Tibial nerve (tissue), 4 donors: ENCODE data around the gene DISC1. TPM values are rescaled to one million over a fixed set of nuclear protein-coding genes. Genes with fewer than 3 reads are reported as not detected.

Experiments
- DNase-seq, 2 donors: peaks; one replicate each; pipeline ENCODE4 v3.0.0-alpha.2; 2019; ENCODE audit warnings: low spot score in 2 of 2
- H3K27ac ChIP-seq, 4 donors: fragments of 200-600 bp; sonication (generic) in 3 of 4; one replicate each; pipeline ENCODE4 v1.5.1; 2017 to 2019; ENCODE audit warnings: mild to moderate bottlenecking in 1 of 4
- H3K27me3 ChIP-seq, 2 donors: fragments of 200-600 bp; sonication (generic) in 1 of 2; one replicate each; pipeline versions ENCODE4 v1.5.1 to v1.6.0; 2017 to 2019
- H3K36me3 ChIP-seq, 3 donors: fragments of 200-600 bp; sonication (generic); one replicate each; pipeline ENCODE4 v1.5.1; 2018 to 2019
- H3K4me1 ChIP-seq, 4 donors: fragments of 200-600 bp; sonication (generic) in 3 of 4; one replicate each; pipeline ENCODE4 v1.5.1; 2017 to 2019
- H3K4me3 ChIP-seq, 4 donors: fragments of 200-600 bp; sonication (generic) in 3 of 4; one replicate each; pipeline ENCODE4 v1.5.1; 2017 to 2019; ENCODE audit warnings: mild to moderate bottlenecking in 1 of 4, moderate library complexity in 1 of 4
- H3K9me3 ChIP-seq, 4 donors: fragments of 200-600 bp; sonication (generic) in 3 of 4; one replicate each; pipeline ENCODE4 v1.5.1; 2017 to 2019
- CTCF ChIP-seq, 5 experiments: fragments of 200-600 bp in 3 of 5; fragments of 450-650 bp in 2 of 5; sonication (generic) in 3 of 5; IDR thresholded peaks; one replicate each; pipeline ENCODE4 v1.5.1; 2016 to 2019; ENCODE audit warnings: antibody characterized with exemption in 5 of 5, mild to moderate bottlenecking in 3 of 5, moderate library complexity in 2 of 5
- EP300 ChIP-seq, 2 donors: sonication (generic); formaldehyde crosslinking; IDR thresholded peaks; one replicate each; pipeline ENCODE4 v1.6.1; 2017; ENCODE audit warnings: antibody characterized with exemption in 2 of 2, mild to moderate bottlenecking in 1 of 2
- POLR2A ChIP-seq, 2 donors: fragments of 450-650 bp; IDR thresholded peaks; one replicate each; pipeline ENCODE4 v1.6.1; 2017; ENCODE audit warnings: antibody characterized with exemption in 2 of 2, mild to moderate bottlenecking in 2 of 2, moderate library complexity in 2 of 2
- WGBS, 2 donors: methylation state at CpG; one replicate each; pipeline ENCODE4 v1.1.5; 2018; 5-methylcytosine and 5-hydroxymethylcytosine counted together
- total RNA-seq, 4 donors: library from RNA; depleted of rRNA; stranded (reverse); fragments of >200 nt; gene quantifications; one replicate each; pipeline ENCODE4 v1.1.0, GENCODE V29; 2016

The DISC1 gene
- total RNA-seq, 4 donors from 2014 or later = 29.9 to 39.0 (median 32.7) TPM

- H3K27ac ChIP-seq = no peak overlapping the region
- no peak for TF ChIP-seq EP300 (IDR thresholded peaks at IDR 0.05)
- TF ChIP-seq POLR2A (IDR thresholded peaks at IDR 0.05) = no peak
- no peak for TF ChIP-seq CTCF (IDR thresholded peaks at IDR 0.05)
- WGBS, 2 donors = 89 to 90% methylated on average over 3 of the region's 3 CpGs
- H3K4me1 ChIP-seq = no peaks in the 10 kb centered on the region
- H3K4me3 ChIP-seq = no peak overlapping the region
- DNase-seq = no peak
- H3K9me3 ChIP-seq = peaks cover 0 to 11% (median 0%) of the 10 kb centered on the region in 4 donors
- H3K27me3 ChIP-seq = no peaks in the 10 kb centered on the region
- H3K36me3 ChIP-seq = peaks cover 0 to 3% (median 0%) of the 10 kb centered on the region in 3 donors
These were observed 90.3 kb downstream of the DISC1 start for GRCh38 chr1:231716879-231717278.

DNA sequence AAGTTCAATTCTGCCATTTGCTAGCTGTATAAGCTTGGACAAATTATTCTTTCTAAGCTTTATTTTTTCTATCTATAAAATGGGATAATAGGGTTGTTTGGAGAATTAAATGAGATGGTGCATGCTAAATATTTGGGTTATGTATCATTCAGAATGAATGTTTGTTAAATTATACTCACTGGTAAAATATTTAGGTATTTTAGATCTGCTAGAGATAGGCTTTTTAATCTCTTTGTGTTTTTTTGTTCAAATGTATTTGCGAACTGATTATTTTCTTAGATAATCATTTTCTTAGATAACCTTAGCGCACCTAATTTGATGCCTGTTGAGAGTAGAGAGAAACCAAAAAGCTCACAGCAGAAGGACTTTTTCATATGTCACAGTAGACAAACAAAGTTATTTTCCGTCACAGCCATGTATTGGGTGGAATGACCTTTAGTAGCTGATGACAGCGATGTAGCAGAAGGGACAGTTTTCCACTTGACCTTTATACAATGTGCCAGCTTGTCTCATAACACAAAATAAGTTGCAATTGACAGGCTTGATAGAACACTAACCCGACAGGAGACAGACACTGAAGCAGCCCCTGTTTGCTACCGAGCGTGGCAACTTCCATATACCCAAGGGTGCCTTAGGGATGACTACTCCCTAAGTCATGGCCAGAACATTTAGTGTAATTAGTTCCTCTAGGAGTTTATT is 93.0 kb downstream of the DISC1 start:
- Histone ChIP-seq H3K36me3 (peaks cover 0 to 7% (median 0%) of the 10 kb centered on the region in 3 donors), H3K4me3 (no peak overlapping the region), H3K27ac (no peak overlapping the region), H3K4me1 (no peaks in the 10 kb centered on the region), H3K27me3 (no peaks in the 10 kb centered on the region), H3K9me3 (no peaks in the 10 kb centered on the region)
- TF ChIP-seq EP300 (IDR thresholded peaks at IDR 0.05) (no peak), POLR2A (IDR thresholded peaks at IDR 0.05) (no peak), CTCF (IDR thresholded peaks at IDR 0.05) (no peak)
- 79 to 87% methylated on average over 7 of the region's 7 CpGs for WGBS, 2 donors
- no peak for DNase-seq

- TF ChIP-seq POLR2A (IDR thresholded peaks at IDR 0.05) = no peak
- TF ChIP-seq CTCF (IDR thresholded peaks at IDR 0.05) = no peak
- no peak for TF ChIP-seq EP300 (IDR thresholded peaks at IDR 0.05)
- DNase-seq = no peak
- Histone ChIP-seq H3K4me3 (no peak overlapping the region), H3K4me1 (peaks cover 0 to 5% (median 0%) of the 10 kb centered on the region in 4 donors), H3K36me3 (peaks cover 0 to 7% (median 0%) of the 10 kb centered on the region in 3 donors), H3K9me3 (no peaks in the 10 kb centered on the region), H3K27me3 (no peaks in the 10 kb centered on the region), H3K27ac (no peak overlapping the region)
- WGBS, 2 donors = 84 to 85% methylated on average over 5 of the region's 5 CpGs
These were observed 94.2 kb downstream of the DISC1 start for GRCh38 chr1:231720652-231721325.

- Histone ChIP-seq H3K4me1 (peaks cover 0 to 5% (median 0%) of the 10 kb centered on the region in 4 donors), H3K4me3 (no peak overlapping the region), H3K27me3 (no peaks in the 10 kb centered on the region), H3K9me3 (no peaks in the 10 kb centered on the region), H3K27ac (no peak overlapping the region), H3K36me3 (peaks cover 0 to 7% (median 0%) of the 10 kb centered on the region in 3 donors)
- no peak for TF ChIP-seq EP300 (IDR thresholded peaks at IDR 0.05)
- TF ChIP-seq CTCF (IDR thresholded peaks at IDR 0.05) = no peak
- TF ChIP-seq POLR2A (IDR thresholded peaks at IDR 0.05) = no peak
- no peak for DNase-seq
These were observed 94.8 kb downstream of the DISC1 start for GRCh38 chr1:231721436-231721835.

- H3K4me1 ChIP-seq = peaks cover 0 to 5% (median 0%) of the 10 kb centered on the region in 4 donors
- peaks cover 0 to 7% (median 0%) of the 10 kb centered on the region in 3 donors for H3K36me3 ChIP-seq
- no peak overlapping the region for H3K4me3 ChIP-seq
- TF ChIP-seq CTCF (IDR thresholded peaks at IDR 0.05) (no peak), EP300 (IDR thresholded peaks at IDR 0.05) (no peak), POLR2A (IDR thresholded peaks at IDR 0.05) (no peak)
- no peaks in the 10 kb centered on the region for H3K9me3 ChIP-seq
- H3K27ac ChIP-seq = no peak overlapping the region
- no peaks in the 10 kb centered on the region for H3K27me3 ChIP-seq
- no peak for DNase-seq
- WGBS, 2 donors = 94 to 96% methylated on average over 6 of the region's 6 CpGs
These were observed 95.8 kb downstream of the DISC1 start for GRCh38 chr1:231722356-231722755.
